ENCODE data around the gene CLCN7. TPM values are rescaled to one million over a fixed set of nuclear protein-coding genes. Genes with fewer than 3 reads are reported as not detected.

Gene CLCN7
- 33.6 and 39.5 TPM in 2 replicates for total RNA-seq

GRCh38 chr16:1474796-1475551 is at the start of gene CLCN7:
Gene CLCN7, minus strand, starts transcription at chr16:1475028. Its CDS starts 54 bp downstream, at chr16:1474974.

GRCh38 chr16:1492923-1493745 is 18.3 kb upstream of the CLCN7 start, which contains the start of gene TELO2:
Gene TELO2, plus strand, starts transcription at chr16:1493360. Its CDS starts 922 bp downstream, at chr16:1494282.

GRCh38 chr16:1488619-1489018 is 13.8 kb upstream of the CLCN7 start, which contains the start of gene PTX4:
Gene PTX4, minus strand, starts transcription at chr16:1488944. Its CDS starts 35 bp downstream, at chr16:1488909.

GRCh38 chr16:1443980-1444729 is 30.7 kb downstream of the CLCN7 start, which contains the start of gene CCDC154:
Gene CCDC154, minus strand, starts transcription at chr16:1444556. Its CDS starts 234 bp downstream, at chr16:1444322.

GRCh38 chr16:1430759-1431496 is 43.9 kb downstream of the CLCN7 start, which contains the start of gene PERCC1:
Gene PERCC1, plus strand, starts transcription at chr16:1431078. Its CDS starts 1,516 bp downstream, at chr16:1432594.

GRCh38 chr16:1414532-1415260 is 60.1 kb downstream of the CLCN7 start, which contains the start of gene UNKL:
Gene UNKL, minus strand, starts transcription at chr16:1414704. Its CDS starts 13 bp downstream, at chr16:1414691.

Other genes with a start within 250 kb of the CLCN7 start
- gene TPSG1, start 249.8 kb downstream of the CLCN7 start, total RNA-seq, result not detected in 2 replicates
- gene TPSB2, start 244.8 kb downstream of the CLCN7 start, total RNA-seq, result not detected in 2 replicates
- gene TPSAB1, start 234.3 kb downstream of the CLCN7 start, total RNA-seq, result not detected in 2 replicates
- not detected in 2 replicates for gene TPSD1, start 219.0 kb downstream of the CLCN7 start, total RNA-seq
- gene UBE2I, start 165.4 kb downstream of the CLCN7 start, total RNA-seq, result 38.5 and 48.8 TPM in 2 replicates
- gene BAIAP3, start 141.4 kb downstream of the CLCN7 start, total RNA-seq, result 1.8 and 4.7 TPM in 2 replicates
- gene TSR3, start 123.2 kb downstream of the CLCN7 start, total RNA-seq, result 63.0 and 88.6 TPM in 2 replicates
- 67.3 and 73.7 TPM in 2 replicates for gene GNPTG, start 123.1 kb downstream of the CLCN7 start, total RNA-seq
- 23.3 and 27.6 TPM in 2 replicates for gene UNKL, start 60.3 kb downstream of the CLCN7 start, total RNA-seq
- gene UQCC4, start 54.3 kb downstream of the CLCN7 start, total RNA-seq, result 15.2 and 18.0 TPM in 2 replicates
- gene PERCC1, start 44.0 kb downstream of the CLCN7 start, total RNA-seq, result not detected in 2 replicates
- not detected in 2 replicates for gene CCDC154, start 30.5 kb downstream of the CLCN7 start, total RNA-seq
- gene PTX4, start 13.9 kb upstream of the CLCN7 start, total RNA-seq, result not detected in 2 replicates
- gene TELO2, start 18.3 kb upstream of the CLCN7 start, total RNA-seq, result 6.3 and 13.9 TPM in 2 replicates
- 28.8 and 34.3 TPM in 2 replicates for gene TMEM204, start 58.6 kb upstream of the CLCN7 start, total RNA-seq
- gene IFT140, start 137.0 kb upstream of the CLCN7 start, total RNA-seq, result 9.4 and 12.0 TPM in 2 replicates
- gene CRAMP1, start 137.3 kb upstream of the CLCN7 start, total RNA-seq, result 6.7 and 11.2 TPM in 2 replicates
- 35.2 and 51.1 TPM in 2 replicates for gene JPT2, start 203.3 kb upstream of the CLCN7 start, total RNA-seq
- 18.5 and 31.4 TPM in 2 replicates for gene MAPK8IP3, start 231.2 kb upstream of the CLCN7 start, total RNA-seq

Data from cardiac atrium fibroblast (primary cell).